ENCODE results near the gene HHLA2.

HHLA2 gene

GRCh38 chr3:108383306-108383705, 87.0 kb downstream of the HHLA2 start:
- Histone ChIP-seq H2BK12ac (ENCODE audit: low read length) (no peak overlapping the region), H3K4me1 (ENCODE audit: control insufficient read depth in 1 of 2, insufficient read depth in 2 of 2, low read length in 2 of 2) (peaks cover 0 to 2% of the 10 kb centered on the region in 2 experiments), H2AK5ac (ENCODE audit: low read length) (no peak overlapping the region), H3K36me3 (ENCODE audit: control insufficient read depth in 1 of 2, insufficient read depth in 2 of 2, low read length in 2 of 2) (no peaks in the 10 kb centered on the region), H3K27ac (ENCODE audit: low read depth, low read length) (no peak overlapping the region), H4K8ac (ENCODE audit: low read depth, low read length) (no peak overlapping the region), H3K4me2 (ENCODE audit: low read length) (no peak overlapping the region), H4K91ac (ENCODE audit: low read depth, low read length) (no peak overlapping the region), H2BK120ac (ENCODE audit: insufficient read depth, low read length, poor library complexity) (no peak overlapping the region), H2BK5ac (ENCODE audit: low read depth, low read length, poor library complexity) (no peak overlapping the region), H3K27me3 (ENCODE audit: insufficient read depth, low read length) (no peaks in the 10 kb centered on the region), H3K9ac (ENCODE audit: low read length) (no peak overlapping the region), H3K79me1 (ENCODE audit: low read length) (no peaks in the 10 kb centered on the region), H3K14ac (ENCODE audit: low read length) (no peak overlapping the region), H3K9me3 (ENCODE audit: insufficient read depth, low read depth, low read length) (no peaks in the 10 kb centered on the region), H4K12ac (ENCODE audit: low read depth, low read length) (no peak overlapping the region), H2AFZ (ENCODE audit: insufficient read depth, low read length, poor library complexity) (no peak overlapping the region), H3K18ac (ENCODE audit: low read length) (no peak overlapping the region), H3K79me2 (ENCODE audit: control insufficient read depth, insufficient read depth, low read length, poor library complexity) (peaks cover 2% of the 10 kb centered on the region), H3K4me3 (ENCODE audit: low read depth, low read length) (no peak overlapping the region), H3K23ac (ENCODE audit: low read length) (no peak overlapping the region), H3K4ac (ENCODE audit: low read depth, low read length) (no peak overlapping the region)
- no peak for DNase-seq

GRCh38 chr3:108387063-108387462, 90.7 kb downstream of the HHLA2 start:
- H4K8ac ChIP-seq (ENCODE audit: low read depth, low read length), result no peak overlapping the region

GRCh38 chr3:108388136-108389132, 92.1 kb downstream of the HHLA2 start:
- H4K8ac ChIP-seq (ENCODE audit: low read depth, low read length), result no peak overlapping the region
- no peak overlapping the region for H3K18ac ChIP-seq (ENCODE audit: low read length)
- H2BK12ac ChIP-seq (ENCODE audit: low read length), result no peak overlapping the region
- no peak overlapping the region for H3K4ac ChIP-seq (ENCODE audit: low read depth, low read length)
- no peaks in the 10 kb centered on the region for H3K4me1 ChIP-seq (ENCODE audit: control insufficient read depth in 1 of 2, insufficient read depth in 2 of 2, low read length in 2 of 2)
- H3K4me2 ChIP-seq (ENCODE audit: low read length), result no peak overlapping the region
- no peak overlapping the region for H4K12ac ChIP-seq (ENCODE audit: low read depth, low read length)
- DNase-seq, result no peak
- no peak overlapping the region for H2AFZ ChIP-seq (ENCODE audit: insufficient read depth, low read length, poor library complexity)
- no peaks in the 10 kb centered on the region for H3K9me3 ChIP-seq (ENCODE audit: insufficient read depth, low read depth, low read length)
- H2BK5ac ChIP-seq (ENCODE audit: low read depth, low read length, poor library complexity), result no peak overlapping the region
- no peak overlapping the region for H2BK120ac ChIP-seq (ENCODE audit: insufficient read depth, low read length, poor library complexity)
- H3K23ac ChIP-seq (ENCODE audit: low read length), result no peak overlapping the region
- no peak overlapping the region for H3K9ac ChIP-seq (ENCODE audit: low read length)
- WGBS (ENCODE audit: extremely low coverage, insufficient coverage, insufficient read length), result no CpG with 5 or more reads among the region's 12 CpGs
- H3K27me3 ChIP-seq (ENCODE audit: insufficient read depth, low read length), result no peaks in the 10 kb centered on the region
- no peak overlapping the region for H4K91ac ChIP-seq (ENCODE audit: low read depth, low read length)
- H3K36me3 ChIP-seq (ENCODE audit: control insufficient read depth in 1 of 2, insufficient read depth in 2 of 2, low read length in 2 of 2), result no peaks in the 10 kb centered on the region
- no peak overlapping the region for H3K14ac ChIP-seq (ENCODE audit: low read length)
- peaks cover 2% of the 10 kb centered on the region for H3K79me2 ChIP-seq (ENCODE audit: control insufficient read depth, insufficient read depth, low read length, poor library complexity)
- H3K79me1 ChIP-seq (ENCODE audit: low read length), result no peaks in the 10 kb centered on the region
- H2AK5ac ChIP-seq (ENCODE audit: low read length), result no peak overlapping the region
- no peak overlapping the region for H3K27ac ChIP-seq (ENCODE audit: low read depth, low read length)
- no peak overlapping the region for H3K4me3 ChIP-seq (ENCODE audit: low read depth, low read length)

More at GRCh38 chr3:108387063-108387462, 90.7 kb downstream of the HHLA2 start:
- no peak for DNase-seq
- H2AFZ ChIP-seq (ENCODE audit: insufficient read depth, low read length, poor library complexity), result no peak overlapping the region
- H2AK5ac ChIP-seq (ENCODE audit: low read length), result no peak overlapping the region
- H3K4me2 ChIP-seq (ENCODE audit: low read length), result no peak overlapping the region
- H2BK5ac ChIP-seq (ENCODE audit: low read depth, low read length, poor library complexity), result no peak overlapping the region
- H3K36me3 ChIP-seq (ENCODE audit: control insufficient read depth in 1 of 2, insufficient read depth in 2 of 2, low read length in 2 of 2), result no peaks in the 10 kb centered on the region
- no peak overlapping the region for H3K14ac ChIP-seq (ENCODE audit: low read length)
- no peak overlapping the region for H3K9ac ChIP-seq (ENCODE audit: low read length)
- H3K4me3 ChIP-seq (ENCODE audit: low read depth, low read length), result no peak overlapping the region
- H3K79me1 ChIP-seq (ENCODE audit: low read length), result no peaks in the 10 kb centered on the region
- H3K23ac ChIP-seq (ENCODE audit: low read length), result no peak overlapping the region
- H3K9me3 ChIP-seq (ENCODE audit: insufficient read depth, low read depth, low read length), result no peaks in the 10 kb centered on the region
- no peaks in the 10 kb centered on the region for H3K27me3 ChIP-seq (ENCODE audit: insufficient read depth, low read length)
- H4K12ac ChIP-seq (ENCODE audit: low read depth, low read length), result no peak overlapping the region
- no peak overlapping the region for H3K4ac ChIP-seq (ENCODE audit: low read depth, low read length)
- H3K18ac ChIP-seq (ENCODE audit: low read length), result no peak overlapping the region
- H2BK12ac ChIP-seq (ENCODE audit: low read length), result no peak overlapping the region
- H2BK120ac ChIP-seq (ENCODE audit: insufficient read depth, low read length, poor library complexity), result no peak overlapping the region
- H3K27ac ChIP-seq (ENCODE audit: low read depth, low read length), result no peak overlapping the region
- no CpG with 5 or more reads among the region's 1 CpG for WGBS (ENCODE audit: extremely low coverage, insufficient coverage, insufficient read length)
- H3K79me2 ChIP-seq (ENCODE audit: control insufficient read depth, insufficient read depth, low read length, poor library complexity), result peaks cover 2% of the 10 kb centered on the region
- no peak overlapping the region for H4K91ac ChIP-seq (ENCODE audit: low read depth, low read length)
- peaks cover 0 to under 1% of the 10 kb centered on the region in 2 experiments for H3K4me1 ChIP-seq (ENCODE audit: control insufficient read depth in 1 of 2, insufficient read depth in 2 of 2, low read length in 2 of 2)

- Histone ChIP-seq H3K36me3 (ENCODE audit: control insufficient read depth in 1 of 2, insufficient read depth in 2 of 2, low read length in 2 of 2) (no peaks in the 10 kb centered on the region), H2BK120ac (ENCODE audit: insufficient read depth, low read length, poor library complexity) (no peak overlapping the region), H2BK12ac (ENCODE audit: low read length) (no peak overlapping the region), H3K18ac (ENCODE audit: low read length) (no peak overlapping the region), H3K4me3 (ENCODE audit: low read depth, low read length) (no peak overlapping the region), H3K79me2 (ENCODE audit: control insufficient read depth, insufficient read depth, low read length, poor library complexity) (peaks cover 2% of the 10 kb centered on the region), H3K14ac (ENCODE audit: low read length) (no peak overlapping the region), H3K27ac (ENCODE audit: low read depth, low read length) (no peak overlapping the region), H4K8ac (ENCODE audit: low read depth, low read length) (no peak overlapping the region), H2AFZ (ENCODE audit: insufficient read depth, low read length, poor library complexity) (no peak overlapping the region), H3K9ac (ENCODE audit: low read length) (no peak overlapping the region), H3K27me3 (ENCODE audit: insufficient read depth, low read length) (no peaks in the 10 kb centered on the region), H4K12ac (ENCODE audit: low read depth, low read length) (no peak overlapping the region), H2AK5ac (ENCODE audit: low read length) (no peak overlapping the region), H3K9me3 (ENCODE audit: insufficient read depth, low read depth, low read length) (no peaks in the 10 kb centered on the region), H4K91ac (ENCODE audit: low read depth, low read length) (no peak overlapping the region), H3K4me2 (ENCODE audit: low read length) (no peak overlapping the region), H3K4me1 (ENCODE audit: control insufficient read depth in 1 of 2, insufficient read depth in 2 of 2, low read length in 2 of 2) (no peaks in the 10 kb centered on the region), H3K23ac (ENCODE audit: low read length) (no peak overlapping the region), H3K79me1 (ENCODE audit: low read length) (no peaks in the 10 kb centered on the region), H3K4ac (ENCODE audit: low read depth, low read length) (no peak overlapping the region), H2BK5ac (ENCODE audit: low read depth, low read length, poor library complexity) (no peak overlapping the region)
- no peak for DNase-seq
- no CpG with 5 or more reads among the region's 1 CpG for WGBS (ENCODE audit: extremely low coverage, insufficient coverage, insufficient read length)
Measured at GRCh38 chr3:108389372-108389771, 93.0 kb downstream of the HHLA2 start.
